GOT3 (cell line): ENCODE measurements around the gene GRIK3.
"Not testable (repeated sequence)": the region's sequence is repeated elsewhere in the genome, so short reads cannot be mapped to it uniquely, and the experiment has no call there.

Experiments used
- DNase-seq: peaks from one replicate; lab custom pipeline; 2025; ENCODE audit warnings: mixed read lengths; lab: John Stamatoyannopoulos, UW

Gene GRIK3

GRCh38 chr1:36941316-36941978 lies 92.9 kb downstream of the GRIK3 start:
- no peak for DNase-seq

- DNase-seq, result no peak
These were observed 95.5 kb downstream of the GRIK3 start for GRCh38 chr1:36938819-36939218.

DNA sequence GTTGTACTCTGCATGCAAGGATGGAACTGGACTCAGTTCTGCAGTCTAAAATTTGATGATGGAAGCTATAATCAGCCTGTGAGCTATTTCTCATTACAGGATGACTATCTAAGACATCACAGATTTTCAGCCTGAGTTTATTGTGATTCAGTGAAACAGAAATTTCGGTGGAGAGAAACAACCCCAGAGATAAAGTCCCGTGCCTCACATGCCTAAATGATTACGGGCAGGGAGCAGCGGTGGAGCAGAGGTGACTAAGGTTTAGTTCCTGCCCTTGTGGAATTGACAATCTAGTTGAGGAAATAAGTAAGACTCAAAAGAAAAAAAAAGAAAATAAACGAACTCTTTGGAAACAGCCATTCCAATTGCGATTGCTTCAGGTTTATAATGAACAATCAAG lies 96.9 kb downstream of the GRIK3 start:
- DNase-seq, result no peak

- no peak for DNase-seq
These were observed 100.3 kb downstream of the GRIK3 start for GRCh38 chr1:36934061-36934460.

DNA sequence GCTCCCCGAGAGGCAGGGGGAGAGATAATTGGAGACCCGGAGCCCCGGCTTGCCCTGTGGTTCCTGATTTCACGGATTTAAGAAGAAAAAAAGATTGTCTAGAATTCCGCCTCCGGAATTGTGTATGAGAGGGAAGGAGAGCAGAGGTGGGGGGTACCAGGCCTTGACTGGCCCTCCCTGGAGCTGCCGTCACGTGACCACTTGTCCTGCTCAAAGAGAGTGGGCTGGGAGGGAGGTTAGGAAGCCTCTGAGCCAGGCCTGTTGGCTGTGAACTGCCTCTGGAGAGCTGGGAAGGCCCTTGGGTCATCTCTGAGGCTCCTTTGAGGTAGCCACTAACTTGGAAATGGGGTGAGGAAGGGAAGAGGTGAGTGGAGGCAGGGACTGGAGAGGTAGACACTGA lies 106.5 kb downstream of the GRIK3 start:
- no peak for DNase-seq

GRCh38 chr1:36925251-36925650 lies 109.1 kb downstream of the GRIK3 start:
- no peak for DNase-seq

- DNase-seq, result no peak
These were observed 110.0 kb downstream of the GRIK3 start for GRCh38 chr1:36924282-36924811.

DNA sequence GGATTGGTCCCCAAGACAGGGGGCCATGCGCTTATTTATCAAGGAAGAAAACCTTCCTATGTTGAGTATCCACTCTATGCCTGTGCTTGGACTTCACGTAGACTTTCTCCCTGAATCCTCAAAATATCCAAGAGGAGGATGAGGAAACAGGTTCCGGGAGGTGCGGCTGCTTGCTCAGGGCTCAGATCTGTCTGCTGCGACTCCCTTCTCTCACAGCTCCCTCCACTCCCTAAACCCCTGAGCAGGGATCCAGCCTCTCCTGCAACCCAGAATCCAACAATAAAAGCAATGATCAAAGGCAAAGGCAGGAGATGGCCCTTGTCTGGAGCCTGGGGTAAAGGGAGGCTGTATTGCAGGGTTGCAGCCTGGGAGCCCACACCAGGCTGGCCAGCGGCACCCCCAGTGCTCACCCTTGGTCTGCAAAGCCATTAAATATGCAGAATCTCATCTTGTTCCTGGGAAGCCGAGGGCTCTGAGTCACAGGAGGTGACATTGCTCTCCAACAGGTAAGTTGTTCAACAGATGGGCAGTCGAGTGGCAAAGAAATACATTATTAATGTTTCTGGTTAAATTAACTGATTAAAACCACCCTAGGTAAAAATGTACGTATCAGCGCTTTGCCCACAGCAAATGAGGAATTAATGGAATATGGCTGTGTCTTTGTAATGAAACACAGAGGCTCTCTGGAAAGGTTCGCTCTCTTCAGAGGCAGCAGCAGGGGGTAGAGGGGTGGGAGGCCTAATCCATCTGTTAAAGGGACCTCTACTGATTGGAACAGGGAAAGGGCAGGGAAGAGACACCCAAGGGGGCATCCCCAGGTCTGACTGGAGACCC lies 111.5 kb downstream of the GRIK3 start:
- DNase-seq, result no peak

- DNase-seq, result no peak
These were observed 112.2 kb downstream of the GRIK3 start for GRCh38 chr1:36922071-36922470.

- DNase-seq, result no peak
These were observed 113.4 kb downstream of the GRIK3 start for GRCh38 chr1:36920801-36921405.

- no peak for DNase-seq
These were observed 113.9 kb downstream of the GRIK3 start for GRCh38 chr1:36920371-36920770.

GRCh38 chr1:36919491-36920145 lies 114.7 kb downstream of the GRIK3 start:
- no peak for DNase-seq

DNA sequence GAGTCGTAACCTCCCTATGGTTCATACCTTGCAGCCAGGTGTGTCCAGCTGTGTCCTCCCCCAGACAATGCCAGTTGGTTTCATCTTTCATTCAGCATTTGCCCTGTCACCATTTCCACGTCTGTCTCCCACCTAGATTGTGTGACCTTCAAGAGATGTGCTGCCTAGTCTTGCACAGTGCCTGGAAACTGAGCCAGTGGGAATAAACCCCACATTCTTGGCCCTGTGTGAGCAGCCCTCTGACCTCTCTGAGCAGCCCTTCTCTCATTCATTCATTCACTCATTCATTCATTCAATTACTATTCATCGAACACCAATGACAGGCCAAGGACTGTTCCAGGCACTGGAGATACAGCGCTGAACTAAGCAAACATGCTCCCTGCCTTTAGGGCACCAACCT lies 115.7 kb downstream of the GRIK3 start:
- no peak for DNase-seq

- not testable (repeated sequence) for DNase-seq
These were observed 117.8 kb downstream of the GRIK3 start for GRCh38 chr1:36916542-36916941.

GRCh38 chr1:36913484-36914060 lies 120.7 kb downstream of the GRIK3 start:
- DNase-seq, result no peak

GRCh38 chr1:36913016-36913415 lies 121.3 kb downstream of the GRIK3 start:
- no peak for DNase-seq

- DNase-seq, result no peak
These were observed 121.9 kb downstream of the GRIK3 start for GRCh38 chr1:36912365-36912865.

DNA sequence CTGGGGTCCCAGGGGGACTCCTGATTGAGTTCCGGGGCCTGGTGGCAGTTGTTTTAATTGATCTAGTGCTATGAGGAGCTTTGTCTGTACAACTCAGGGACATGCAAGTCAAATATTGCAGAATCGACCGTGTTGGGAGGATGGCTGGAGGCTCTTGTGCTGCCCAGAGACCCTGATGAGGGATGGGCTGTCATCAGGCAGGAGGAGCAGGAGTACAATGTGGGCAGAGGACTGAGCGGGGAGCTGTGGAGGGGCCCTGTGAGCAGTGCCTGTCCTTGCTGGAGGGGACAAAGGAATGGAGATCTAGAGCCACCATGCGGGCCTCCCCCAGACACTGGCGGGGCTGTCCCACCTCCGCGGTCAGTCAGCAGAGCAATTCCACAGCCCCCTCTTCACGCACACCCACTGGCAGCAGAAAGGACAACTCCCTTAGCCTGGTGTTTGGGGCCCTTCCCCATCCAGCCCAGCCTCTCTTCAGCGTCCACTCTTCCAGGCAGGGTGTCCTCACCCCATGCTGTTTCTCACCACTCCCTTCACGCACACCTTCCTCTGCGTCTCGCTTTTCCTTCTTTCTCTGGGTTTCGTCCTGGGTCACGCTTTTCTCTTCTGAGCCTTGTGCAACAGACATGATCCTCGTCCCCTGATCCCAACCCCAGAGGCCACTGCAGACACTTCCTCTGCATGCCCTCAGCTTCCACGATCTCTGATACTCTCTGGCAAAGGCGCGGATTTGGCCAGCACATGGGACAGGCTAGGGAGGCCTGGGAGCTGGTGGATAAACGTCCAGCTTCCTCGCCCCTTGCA lies 122.6 kb downstream of the GRIK3 start:
- DNase-seq, result no peak

DNA sequence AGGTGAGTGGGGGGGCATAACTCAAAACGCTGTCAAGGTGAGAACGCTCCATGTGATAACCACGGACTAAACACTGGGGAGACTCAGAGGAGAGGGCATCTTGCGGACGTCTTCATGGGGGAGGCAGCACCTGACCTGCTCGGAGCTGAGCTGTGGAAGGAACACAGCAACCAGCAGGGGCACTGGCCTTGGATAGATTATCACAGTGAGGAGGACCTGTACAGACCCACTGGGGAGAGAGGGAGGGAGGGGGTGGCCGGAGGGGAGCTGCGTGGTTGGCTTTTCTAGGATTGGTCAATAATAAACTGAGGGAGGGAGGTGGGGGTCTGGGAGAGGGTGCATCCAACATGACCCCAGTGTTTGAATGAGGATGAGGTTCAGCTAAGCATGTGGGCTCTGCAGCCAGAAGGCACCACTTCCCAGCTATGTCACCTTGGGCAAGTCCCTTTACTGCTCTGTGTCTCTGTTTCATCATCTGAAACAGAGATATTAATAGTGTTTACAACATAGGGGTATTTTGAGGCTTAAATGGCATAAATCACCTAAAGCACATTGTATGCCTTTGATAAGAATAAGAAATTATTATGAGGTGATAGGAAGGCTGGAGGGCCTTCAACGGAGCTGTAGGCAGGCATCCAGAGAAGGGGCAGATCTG lies 123.3 kb downstream of the GRIK3 start:
- no peak for DNase-seq
